Loucy (cell line): ENCODE data around the gene C22orf39.

Experiments used
- CTCF ChIP-seq: fragments of 200-600 bp; sonication (generic); conservative IDR thresholded peaks from 2 replicates; pipeline ENCODE4 v1.5.1; 2014; ENCODE audit warnings: mild to moderate bottlenecking, antibody characterized with exemption, low read length
- EZH2phosphoT487 ChIP-seq: fragments of 200-600 bp; IDR thresholded peaks from 2 replicates; pipeline ENCODE4 v1.6.1; 2018; ENCODE audit warnings: antibody characterized with exemption, mild to moderate bottlenecking, moderate library complexity, borderline replicate concordance

GRCh38 chr22:19422440-19423301, 24.8 kb downstream of the C22orf39 start:
- TF ChIP-seq CTCF = no peak
- TF ChIP-seq EZH2phosphoT487 = no peak
